HFFc6 (cell line): Measurements from ENCODE around the gene EML6. TPM values are rescaled to one million over a fixed set of nuclear protein-coding genes. Genes with fewer than 3 reads are reported as not detected.
A peak's percentile ranks its signal among the peaks of the same experiment; 100 is the strongest.

ENCODE experiments used
- DNase-seq: peaks from one replicate; pipeline ENCODE4 v3.0.0-alpha.2; 2018
- H3K27ac Mint-ChIP-seq: 2 replicates; pipeline ENCODE4 v1.8.0; 2020; ENCODE audit warnings: mild to moderate bottlenecking, mixed read lengths
- H3K27me3 Mint-ChIP-seq: 2 replicates; pipeline ENCODE4 v1.8.0; 2021; ENCODE audit warnings: mild to moderate bottlenecking, moderate library complexity, mixed read lengths; ENCODE audit not compliant: insufficient read depth
- H3K36me3 Mint-ChIP-seq: 2 replicates; pipeline ENCODE4 v1.8.0; 2021; ENCODE audit warnings: low read depth, mixed read lengths
- H3K4me1 Mint-ChIP-seq: 2 replicates; pipeline ENCODE4 v1.8.0; 2020; ENCODE audit warnings: low read depth, mixed read lengths
- H3K4me3 Mint-ChIP-seq: 2 replicates; pipeline ENCODE4 v1.8.0; 2020; ENCODE audit warnings: mild to moderate bottlenecking, moderate library complexity, mixed read lengths
- H3K9me3 Mint-ChIP-seq: 2 replicates; pipeline ENCODE4 v1.8.0; 2020; ENCODE audit warnings: mild to moderate bottlenecking, mixed read lengths
- CTCF ChIP-seq: fragments of 200-600 bp; sonication (generic); IDR thresholded peaks from 2 replicates; pipeline ENCODE4 v1.5.0; 2021; ENCODE audit warnings: antibody characterized with exemption, mild to moderate bottlenecking
- total RNA-seq, 6 experiments: library from RNA; stranded (reverse); fragmentation: NEBNext Ultra II Directional; extraction: Animal tissue kit (Norgen Biotek cat#: 25700); gene quantifications; 2 replicates in 1 of 6; 3 replicates in 5 of 6; pipeline ENCODE4 v1.2.3, GENCODE V29; 2021

The EML6 gene
- total RNA-seq, 6 experiments from 2014 or later = 0.05 to 0.37 (median 0.25) TPM

- H3K9me3 Mint-ChIP-seq = no peaks in the 10 kb centered on the region
- DNase-seq = no peak
- peaks cover 8% of the 10 kb centered on the region; the same call in 1 of the 2 replicates for H3K36me3 Mint-ChIP-seq
- H3K27ac Mint-ChIP-seq = peak overlapping the region; percentile 77
- peaks cover 96% of the 10 kb centered on the region for H3K4me1 Mint-ChIP-seq
- peak overlapping the region; percentile 85 for H3K4me3 Mint-ChIP-seq
- TF ChIP-seq CTCF = no peak
- no peaks in the 10 kb centered on the region; the same call in 1 of the 2 replicates for H3K27me3 Mint-ChIP-seq
These were observed 288.6 kb downstream of the EML6 start for GRCh38 chr2:55011831-55012671.

DNA sequence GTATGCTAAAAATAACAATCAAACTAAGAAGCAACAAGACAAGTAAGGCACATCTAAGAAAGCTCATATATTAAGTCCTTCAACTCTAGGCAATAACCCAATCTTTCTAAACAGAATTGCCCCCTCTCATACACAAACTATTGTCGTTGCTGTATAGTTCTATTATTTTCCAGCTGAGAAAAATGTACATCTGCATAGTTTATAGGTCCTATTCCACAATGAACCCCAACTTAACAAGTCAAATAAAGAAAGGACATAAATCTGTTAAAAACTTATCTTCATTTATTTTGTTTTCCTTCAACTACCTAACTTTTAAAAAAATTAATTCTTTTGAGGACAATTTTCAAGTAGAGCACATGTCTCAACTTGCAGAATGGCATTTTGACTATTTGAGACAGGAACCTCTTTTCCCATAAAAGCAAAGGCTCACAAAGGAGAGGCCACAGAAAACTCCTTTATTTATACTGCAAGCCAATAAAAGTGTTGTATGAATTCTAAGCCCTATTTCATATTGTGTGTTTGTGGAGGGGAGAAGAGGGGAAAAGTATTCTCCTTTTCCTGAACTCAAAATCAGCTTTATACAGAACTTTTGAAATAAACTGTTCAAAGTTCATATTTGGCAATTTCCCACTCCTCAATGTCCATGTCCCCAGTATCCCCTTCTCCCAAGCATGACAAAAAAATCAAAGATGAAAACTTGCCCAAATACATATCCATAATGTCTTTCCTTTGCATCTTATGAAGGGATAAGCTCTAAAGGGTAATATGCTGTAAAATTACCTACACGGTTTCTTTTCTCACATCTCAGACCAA, 289.4 kb downstream of the EML6 start:
- no peak for TF ChIP-seq CTCF

DNA sequence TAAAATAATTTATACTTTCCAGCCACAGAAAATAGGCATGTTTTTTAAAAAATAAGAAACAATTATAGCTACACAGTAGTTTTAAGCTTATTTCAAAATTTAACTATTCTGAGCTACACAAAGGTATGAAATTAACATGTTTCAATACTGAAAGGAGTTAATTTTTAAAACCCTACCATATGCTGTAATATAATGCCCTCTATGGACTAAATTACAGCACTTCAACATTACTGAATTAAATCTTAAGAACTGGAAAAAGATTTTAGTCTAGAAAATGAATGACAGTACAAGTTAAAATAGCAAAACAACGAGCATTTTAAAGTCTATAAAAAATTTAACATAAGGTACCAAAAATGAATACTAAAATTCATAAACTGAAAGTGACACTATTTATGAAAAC, 290.5 kb downstream of the EML6 start:
- DNase-seq = no peak
- Mint-ChIP-seq H3K4me3 (peak overlapping the region; percentile 85; the same call in 1 of the 2 replicates), H3K4me1 (peaks cover 77% of the 10 kb centered on the region), H3K27me3 (no peaks in the 10 kb centered on the region; the same call in 1 of the 2 replicates), H3K9me3 (no peaks in the 10 kb centered on the region), H3K36me3 (peaks cover 13% of the 10 kb centered on the region), H3K27ac (no peak overlapping the region)
- TF ChIP-seq CTCF = peak; percentile 46; the same call in 1 of the 2 replicates

More for the DNA sequence above, 289.4 kb downstream of the EML6 start:
- Mint-ChIP-seq H3K4me3 (peak overlapping the region; percentile 85), H3K36me3 (peaks cover 8% of the 10 kb centered on the region; the same call in 1 of the 2 replicates), H3K27me3 (no peaks in the 10 kb centered on the region; the same call in 1 of the 2 replicates), H3K9me3 (no peaks in the 10 kb centered on the region), H3K27ac (peak overlapping the region; percentile 65), H3K4me1 (peaks cover 88% of the 10 kb centered on the region)
- no peak for DNase-seq

DNA sequence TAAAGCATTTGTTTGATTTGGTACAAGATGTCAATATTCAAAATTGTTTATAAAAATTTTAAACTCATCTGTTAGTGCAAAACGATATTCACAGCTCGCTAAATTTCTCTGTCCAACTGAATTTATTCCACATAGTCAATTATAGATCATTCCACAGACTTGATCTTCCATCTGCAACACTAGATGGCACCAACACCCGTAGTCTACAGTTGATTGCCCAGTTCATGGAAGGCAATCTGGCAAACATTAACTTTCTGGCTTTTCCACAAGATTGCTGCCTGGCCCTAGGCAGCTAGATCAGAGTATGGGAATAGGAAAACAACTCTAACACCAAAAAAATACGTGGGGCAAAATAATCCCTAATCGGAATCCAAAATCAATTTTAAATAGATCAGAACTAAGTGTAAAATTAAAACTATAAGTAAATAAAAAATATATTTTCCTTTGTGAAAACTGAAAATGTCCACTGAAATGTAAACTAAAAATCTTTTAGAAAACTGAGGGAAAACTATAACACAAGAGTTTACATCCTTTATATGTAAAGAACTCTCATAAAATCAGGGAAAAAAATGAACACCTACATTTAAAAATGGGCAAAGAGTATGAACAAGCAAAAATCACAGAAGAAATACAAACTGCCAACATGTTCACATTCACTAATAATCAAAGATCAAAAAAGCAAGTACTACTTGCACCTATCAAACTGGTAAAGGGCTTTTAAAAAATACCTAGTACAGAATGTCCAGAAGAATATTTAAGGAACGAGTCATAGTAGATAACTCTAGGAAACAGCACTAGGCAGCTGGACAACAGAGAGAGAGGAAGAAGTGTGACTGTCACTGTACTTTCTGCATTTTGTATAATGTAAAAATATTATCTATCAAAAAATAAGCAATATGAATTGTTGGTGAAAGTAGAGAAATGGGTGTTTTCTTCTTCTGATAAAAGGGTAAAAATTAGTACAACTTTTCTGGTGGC, 291.8 kb downstream of the EML6 start:
- Mint-ChIP-seq H3K4me1 (peaks cover 64% of the 10 kb centered on the region), H3K4me3 (peak overlapping the region; percentile 58), H3K9me3 (no peaks in the 10 kb centered on the region), H3K27me3 (no peaks in the 10 kb centered on the region; the same call in none of the 2 replicates), H3K27ac (peak overlapping the region; percentile 78), H3K36me3 (peaks cover 18% of the 10 kb centered on the region)
- DNase-seq = peak; percentile 73
- TF ChIP-seq CTCF = peak; percentile 83

GRCh38 chr2:55017428-55017827, 294.0 kb downstream of the EML6 start:
- DNase-seq = no peak
- Mint-ChIP-seq H3K27ac (no peak overlapping the region), H3K4me1 (peaks cover 42% of the 10 kb centered on the region), H3K4me3 (no peak overlapping the region; the same call in 1 of the 2 replicates), H3K9me3 (no peaks in the 10 kb centered on the region), H3K27me3 (peaks cover 2% of the 10 kb centered on the region), H3K36me3 (peaks cover 23% of the 10 kb centered on the region)
- no peak for TF ChIP-seq CTCF
